GM18861 (cell line): ENCODE data around the gene LRRC63.
A peak's percentile ranks its signal among the peaks of the same experiment; 100 is the strongest.
"Not testable (repeated sequence)": the region's sequence is repeated elsewhere in the genome, so short reads cannot be mapped to it uniquely, and the experiment has no call there.

ENCODE experiments used
- ATAC-seq: cut with Tn5 transposase; IDR thresholded peaks from one replicate; pipeline ENCODE4 v1.9.1; 2021; ENCODE audit not compliant: unreplicated experiment

Gene LRRC63

DNA sequence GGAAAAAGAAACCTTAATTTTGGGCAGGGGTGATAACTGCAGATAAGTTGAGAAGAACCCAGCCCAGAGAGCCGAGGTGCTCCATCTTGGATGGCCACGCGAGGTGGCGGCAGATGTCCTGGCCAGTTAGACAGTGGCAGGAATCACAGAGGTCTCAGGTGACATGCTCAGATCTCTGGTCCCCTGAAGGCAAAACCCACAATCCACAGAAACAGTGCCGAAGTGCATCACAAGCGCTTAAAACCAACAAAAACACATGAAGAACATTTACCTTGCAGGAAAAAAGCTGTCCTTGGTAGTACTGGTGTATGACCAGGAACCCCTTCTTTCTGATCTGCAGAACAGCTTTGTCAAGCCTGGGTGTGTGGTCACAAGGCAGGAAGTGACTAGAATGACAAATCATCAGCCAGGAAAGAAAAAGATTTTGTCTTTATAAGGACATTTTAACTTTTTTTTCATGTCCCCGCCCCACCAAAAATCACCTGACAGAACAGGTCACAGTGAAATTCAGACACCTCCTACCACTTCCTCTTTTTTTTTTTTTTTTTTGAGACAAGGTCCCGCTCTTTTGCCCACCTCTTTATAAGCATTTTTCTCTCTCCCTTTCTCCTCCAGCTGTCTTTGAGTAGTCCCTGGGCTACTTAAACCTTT lies 29.8 kb upstream of the LRRC63 start, which contains the start of gene LCP1:
TSS of gene LCP1 (minus strand) at position 338 of the 651 bp plus-strand sequence. CDS start 22,515 bp downstream, outside the sequence.
- peak; percentile 68 for ATAC-seq

- peak; percentile 5 for ATAC-seq
These were observed 29.2 kb upstream of the LRRC63 start for GRCh38 chr13:46182491-46182877.

- ATAC-seq = no peak
These were observed 28.4 kb upstream of the LRRC63 start for GRCh38 chr13:46183018-46183946.

GRCh38 chr13:46184277-46184699 lies 27.4 kb upstream of the LRRC63 start:
- no peak for ATAC-seq

DNA sequence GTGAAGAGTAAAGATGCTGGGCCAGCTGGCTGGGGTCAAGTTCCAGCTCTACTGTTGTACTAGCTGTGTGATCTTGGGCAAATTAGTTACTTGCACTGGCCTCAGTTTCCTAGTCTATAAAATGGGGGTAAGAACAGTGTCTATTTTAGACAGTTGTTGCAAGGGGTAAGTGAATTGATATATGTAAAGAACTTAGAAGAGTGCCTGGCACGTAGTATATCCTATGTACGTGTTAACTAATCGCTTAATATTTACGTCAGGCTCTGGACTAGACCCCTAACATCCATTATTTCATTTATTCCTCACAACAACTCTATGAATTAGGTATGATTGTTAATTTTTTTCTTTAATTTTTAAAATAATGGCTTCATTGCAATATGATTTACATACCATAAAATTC lies 26.1 kb upstream of the LRRC63 start:
- no peak for ATAC-seq

DNA sequence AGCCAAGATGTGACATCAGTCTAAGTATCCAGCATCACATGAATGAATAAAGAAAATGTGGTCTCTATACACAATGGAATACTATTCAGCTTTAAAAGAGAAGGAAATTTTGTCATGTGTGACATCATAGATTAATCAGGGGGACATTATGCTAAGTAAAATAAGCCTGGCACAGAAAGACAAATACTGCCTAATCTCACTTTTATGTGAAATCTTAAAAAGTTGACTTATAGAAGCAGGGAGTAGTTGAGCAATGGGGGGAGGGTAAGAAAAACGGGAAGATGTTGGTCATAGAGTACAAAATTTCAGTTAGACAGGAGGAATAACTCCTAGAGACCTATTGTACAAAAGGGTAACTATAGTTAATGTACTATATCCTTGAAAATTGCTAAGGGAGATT lies 19.3 kb upstream of the LRRC63 start:
- no peak for ATAC-seq

DNA sequence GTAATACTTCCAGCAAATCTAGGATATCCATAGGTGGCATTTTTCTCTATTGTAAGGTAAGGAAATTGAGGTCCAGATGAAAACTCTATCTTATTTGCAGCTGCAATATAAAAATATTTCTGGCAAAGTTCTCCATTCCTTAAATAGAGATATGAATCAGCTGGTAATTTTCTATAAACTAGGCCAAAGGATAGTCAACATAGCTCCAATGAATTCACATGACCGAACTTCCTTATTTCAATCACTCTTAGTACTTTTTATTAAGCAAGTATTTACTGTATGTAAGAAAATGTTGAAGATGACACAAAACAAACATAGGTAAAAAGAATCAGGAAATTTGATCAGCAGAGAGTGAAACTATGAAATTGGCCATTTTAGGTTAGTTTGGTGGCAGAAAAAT lies 16.7 kb upstream of the LRRC63 start:
- no peak for ATAC-seq

DNA sequence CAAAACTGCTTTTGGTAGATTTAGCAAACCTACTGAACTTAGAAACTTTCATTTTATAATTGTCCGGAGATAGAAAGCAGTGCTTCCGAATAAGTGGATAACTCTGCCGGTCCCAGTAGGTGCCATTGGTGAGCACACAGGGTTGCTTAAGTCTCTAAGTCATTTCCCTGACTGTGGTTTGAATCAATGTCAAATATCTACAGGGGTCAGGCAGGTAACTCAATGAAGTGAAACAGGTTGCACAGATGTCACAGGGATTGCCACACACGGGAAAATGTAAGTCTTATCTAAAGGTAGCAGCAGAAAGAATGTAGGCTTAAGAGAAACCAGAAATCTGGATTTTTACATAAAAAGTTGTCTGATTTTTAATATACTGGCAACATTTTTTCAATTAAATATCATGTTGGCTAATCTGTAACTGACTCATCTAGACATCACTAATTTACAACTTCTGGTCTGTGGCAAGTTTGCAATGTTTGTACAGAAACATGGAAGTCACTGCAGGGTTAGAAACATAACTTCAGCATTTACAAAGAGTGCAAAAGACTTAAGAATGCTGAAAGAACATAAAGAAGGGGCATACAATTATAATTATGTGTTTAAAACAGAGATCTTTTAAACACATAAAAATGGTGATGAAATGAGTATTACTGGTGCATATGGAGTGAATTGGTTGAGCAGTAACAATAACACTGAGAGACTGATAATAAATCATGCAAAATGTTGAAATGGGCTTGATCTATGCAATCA lies 14.3 kb upstream of the LRRC63 start:
- ATAC-seq = no peak

- no peak for ATAC-seq
These were observed 13.0 kb upstream of the LRRC63 start for GRCh38 chr13:46198696-46199193.

- ATAC-seq = no peak
These were observed 9.4 kb upstream of the LRRC63 start for GRCh38 chr13:46202188-46202795.

GRCh38 chr13:46202966-46203365 lies 8.8 kb upstream of the LRRC63 start:
- ATAC-seq = no peak

DNA sequence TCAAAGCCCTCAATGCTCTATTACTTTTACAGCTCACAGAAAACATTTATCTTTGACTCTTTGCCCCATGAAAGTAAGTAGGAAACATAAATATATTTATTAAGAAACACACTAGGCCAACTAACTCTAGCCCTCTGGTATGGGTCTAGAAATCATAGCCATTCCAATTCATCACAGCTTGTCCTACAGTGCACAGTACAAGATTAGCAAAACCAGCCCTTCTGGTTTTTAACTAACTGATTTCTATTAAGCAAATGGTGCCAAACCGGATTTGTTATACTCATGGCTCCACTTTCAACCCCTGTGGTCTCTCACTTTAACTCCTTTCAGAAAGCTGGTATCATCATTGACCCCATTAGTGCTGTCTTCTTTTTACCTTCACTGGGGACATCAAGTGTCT lies 5.6 kb upstream of the LRRC63 start:
- ATAC-seq = no peak

DNA sequence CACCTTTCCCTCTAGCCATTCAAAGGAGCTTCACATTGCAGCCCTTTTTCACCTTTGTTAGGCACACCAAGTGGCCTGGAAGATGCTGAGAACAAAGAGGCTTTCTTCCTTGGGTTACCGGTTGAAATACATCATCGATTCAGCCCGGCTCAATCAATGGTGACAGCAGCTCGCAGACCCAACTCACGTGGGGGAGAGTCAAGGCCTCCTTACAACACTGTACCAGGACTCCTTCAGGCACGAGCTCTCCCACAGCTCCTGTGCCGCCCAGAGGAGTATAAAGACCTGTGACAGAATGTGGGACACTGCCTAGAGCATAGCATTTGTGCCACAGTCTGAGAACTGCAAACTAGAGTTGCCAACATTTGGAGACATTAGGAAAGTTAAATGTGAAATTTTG lies 3.9 kb upstream of the LRRC63 start:
- ATAC-seq = no peak

DNA sequence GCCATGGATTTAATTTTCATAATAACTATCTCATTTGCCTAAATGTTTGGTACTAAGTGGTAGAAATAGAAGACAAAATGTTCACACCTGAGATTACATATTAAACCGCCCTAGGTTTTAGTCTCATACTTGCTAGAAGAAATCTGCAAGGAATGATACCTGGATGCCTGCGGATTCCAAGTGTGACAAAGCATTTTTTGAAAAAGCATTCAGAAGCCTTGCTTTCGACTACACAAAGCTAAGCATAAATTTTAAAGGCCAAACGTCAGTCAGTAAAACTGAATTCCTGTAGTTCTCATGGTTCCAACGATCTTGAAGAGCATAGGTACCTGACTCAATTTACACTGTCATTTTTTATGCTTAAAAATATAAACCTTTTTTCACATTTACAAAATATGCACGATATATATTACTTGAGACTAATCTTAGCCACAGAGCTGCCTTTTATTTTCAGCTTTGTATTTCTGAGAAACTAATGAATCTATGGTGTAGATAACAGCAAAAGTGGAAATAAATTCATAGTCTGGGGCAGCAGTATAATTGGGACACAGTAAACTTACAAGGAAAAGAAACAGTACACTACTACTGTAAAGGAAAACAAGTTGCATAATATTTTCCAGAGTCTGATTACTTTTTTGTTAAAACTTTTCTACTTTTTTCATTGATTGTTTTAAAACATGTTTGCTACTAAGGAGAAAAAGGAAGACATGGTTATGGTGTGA lies 1.2 kb upstream of the LRRC63 start:
- no peak for ATAC-seq

DNA sequence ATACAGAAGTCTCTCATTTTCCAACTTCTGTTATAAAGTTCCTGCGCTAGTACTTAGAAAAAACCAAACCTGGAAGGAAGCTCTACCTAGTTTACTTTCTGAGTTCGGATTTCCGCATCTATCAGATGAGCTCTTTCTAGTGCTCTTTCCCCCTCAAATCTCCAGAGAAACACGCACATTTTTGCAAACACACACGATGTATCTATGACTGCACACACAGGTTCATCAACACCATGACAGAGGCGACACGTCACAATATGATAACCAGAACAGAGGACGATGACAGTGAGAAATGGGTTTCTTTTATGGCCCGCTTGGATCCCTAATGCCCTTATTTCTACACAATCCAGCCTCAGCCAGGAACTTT lies 629 bp upstream of the LRRC63 start:
- ATAC-seq = no peak

- no peak for ATAC-seq
These were observed 1.5 kb downstream of the LRRC63 start for GRCh38 chr13:46213242-46213641.

DNA sequence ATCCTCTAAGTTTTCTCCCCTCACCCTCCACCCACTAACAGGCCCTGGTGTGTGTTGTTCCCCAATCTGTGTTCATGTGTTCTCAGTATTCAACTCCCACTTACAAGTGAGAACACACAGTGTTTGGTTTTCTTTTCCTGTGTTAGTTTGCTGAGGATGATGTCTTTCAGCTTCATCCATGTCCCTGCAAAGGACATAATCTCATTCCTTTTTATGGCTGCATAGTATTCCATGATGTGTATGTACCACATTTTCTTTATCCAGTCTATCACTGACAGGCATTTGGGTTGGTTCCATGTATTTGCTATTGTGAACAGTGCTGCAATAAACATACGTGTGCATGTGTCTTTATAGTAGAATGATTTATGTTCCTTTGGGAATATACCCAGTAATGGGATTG lies 3.0 kb downstream of the LRRC63 start:
- not testable (repeated sequence) for ATAC-seq

DNA sequence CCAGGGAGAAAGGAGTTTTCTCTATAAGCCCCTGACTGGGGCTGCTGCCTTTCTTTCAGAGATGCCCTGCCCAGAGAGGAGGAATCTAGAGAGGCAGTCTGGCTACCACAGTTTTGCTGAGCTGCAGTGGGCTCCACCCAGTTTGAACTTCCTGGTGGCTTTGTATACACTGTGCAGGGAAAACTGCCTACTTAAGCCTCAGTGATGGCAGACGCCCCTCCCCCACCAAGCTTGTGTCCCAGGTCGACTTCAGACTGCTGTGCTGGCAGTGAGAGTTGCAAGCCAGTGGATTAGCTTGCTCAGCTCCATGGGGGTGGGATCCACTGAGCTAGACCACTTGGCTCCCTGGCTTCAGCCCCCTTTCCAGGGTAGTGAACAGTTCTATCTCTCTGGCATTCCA lies 8.5 kb downstream of the LRRC63 start:
- not testable (repeated sequence) for ATAC-seq

- ATAC-seq = no peak
These were observed 17.5 kb downstream of the LRRC63 start for GRCh38 chr13:46229251-46229650.

DNA sequence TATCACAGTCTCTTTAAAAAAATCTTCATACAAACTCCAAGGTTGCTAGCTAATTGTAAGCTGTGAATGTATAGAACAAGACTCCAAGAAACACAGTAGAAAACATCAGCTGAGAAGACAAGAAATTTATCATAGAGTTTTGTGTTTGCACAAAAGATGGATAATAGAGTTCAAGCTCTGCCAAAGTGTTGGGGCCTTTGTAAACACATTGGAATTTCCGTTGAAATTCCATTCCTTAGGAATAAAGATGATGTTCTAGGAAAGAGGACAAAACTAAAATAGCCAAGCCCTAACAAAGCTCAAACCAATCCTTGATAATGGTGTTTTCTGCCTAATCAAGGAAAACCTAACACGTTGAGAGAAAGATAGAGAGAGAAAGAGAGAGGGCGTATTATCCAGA lies 20.6 kb downstream of the LRRC63 start:
- no peak for ATAC-seq
